ENCODE measurements around the gene ZBTB43. TPM values are rescaled to one million over a fixed set of nuclear protein-coding genes. Genes with fewer than 3 reads are reported as not detected.
"Not testable (repeated sequence)": the region's sequence is repeated elsewhere in the genome, so short reads cannot be mapped to it uniquely, and the experiment has no call there.

The ZBTB43 gene
- total RNA-seq, 1 donor from 2014 or later: 15.5 TPM

GRCh38 chr9:126783949-126784348 is 20.9 kb upstream of the ZBTB43 start:
- no peak for TF ChIP-seq POLR2A (IDR thresholded peaks at IDR 0.05)
- TF ChIP-seq POLR2AphosphoS5 (IDR thresholded peaks at IDR 0.05; ENCODE audit: insufficient read depth in 1 of 2, low read depth in 1 of 2): no peak
- no peak for TF ChIP-seq CTCF (IDR thresholded peaks at IDR 0.05)
- Histone ChIP-seq H3K36me3 (no peaks in the 10 kb centered on the region), H3K9me3 (no peaks in the 10 kb centered on the region), H3K4me1 (no peaks in the 10 kb centered on the region), H3K27ac (no peak overlapping the region), H3K27me3 (no peaks in the 10 kb centered on the region), H3K4me3 (no peak overlapping the region)
- no peak for DNase-seq (ENCODE audit: extremely low spot score in 2 of 2)
- intact Hi-C loops (cut with DNase I): loop anchor here (5.0 kb wide), 2 partner anchors 82 to 1658 kb away; no protein-coding TSS in a partner anchor

GRCh38 chr9:126784401-126784800 is 20.4 kb upstream of the ZBTB43 start:
- Histone ChIP-seq H3K36me3 (no peaks in the 10 kb centered on the region), H3K27me3 (no peaks in the 10 kb centered on the region), H3K4me1 (no peaks in the 10 kb centered on the region), H3K4me3 (no peak overlapping the region), H3K9me3 (no peaks in the 10 kb centered on the region), H3K27ac (no peak overlapping the region)
- TF ChIP-seq POLR2A (IDR thresholded peaks at IDR 0.05): no peak
- TF ChIP-seq CTCF (IDR thresholded peaks at IDR 0.05): no peak
- no peak for TF ChIP-seq POLR2AphosphoS5 (IDR thresholded peaks at IDR 0.05; ENCODE audit: insufficient read depth in 1 of 2, low read depth in 1 of 2)
- no peak for DNase-seq (ENCODE audit: extremely low spot score in 2 of 2)
- intact Hi-C loops (cut with DNase I): loop anchor here (5.0 kb wide), 2 partner anchors 82 to 1658 kb away; no protein-coding TSS in a partner anchor

- H3K9me3 ChIP-seq; H3K27me3 ChIP-seq; H3K4me1 ChIP-seq; DNase-seq (ENCODE audit: extremely low spot score in 2 of 2); H3K27ac ChIP-seq; H3K4me3 ChIP-seq; H3K36me3 ChIP-seq: not testable (repeated sequence)
- intact Hi-C loops (cut with DNase I): loop anchor here (5.0 kb wide), 2 partner anchors 83 to 1657 kb away; no protein-coding TSS in a partner anchor
These were observed 20.0 kb upstream of the ZBTB43 start for GRCh38 chr9:126784841-126785240.

- TF ChIP-seq POLR2A (IDR thresholded peaks at IDR 0.05) (no peak), CTCF (IDR thresholded peaks at IDR 0.05) (no peak), POLR2AphosphoS5 (IDR thresholded peaks at IDR 0.05; ENCODE audit: insufficient read depth in 1 of 2, low read depth in 1 of 2) (no peak)
- no peaks in the 10 kb centered on the region for H3K36me3 ChIP-seq
- no peak overlapping the region for H3K27ac ChIP-seq
- intact Hi-C loops (cut with DNase I): no loop called here
- no peaks in the 10 kb centered on the region for H3K9me3 ChIP-seq
- H3K27me3 ChIP-seq: no peaks in the 10 kb centered on the region
- H3K4me1 ChIP-seq: no peaks in the 10 kb centered on the region
- H3K4me3 ChIP-seq: no peak overlapping the region
- no peak for DNase-seq (ENCODE audit: extremely low spot score in 2 of 2)
These were observed 16.8 kb upstream of the ZBTB43 start for GRCh38 chr9:126788046-126788445.

DNA sequence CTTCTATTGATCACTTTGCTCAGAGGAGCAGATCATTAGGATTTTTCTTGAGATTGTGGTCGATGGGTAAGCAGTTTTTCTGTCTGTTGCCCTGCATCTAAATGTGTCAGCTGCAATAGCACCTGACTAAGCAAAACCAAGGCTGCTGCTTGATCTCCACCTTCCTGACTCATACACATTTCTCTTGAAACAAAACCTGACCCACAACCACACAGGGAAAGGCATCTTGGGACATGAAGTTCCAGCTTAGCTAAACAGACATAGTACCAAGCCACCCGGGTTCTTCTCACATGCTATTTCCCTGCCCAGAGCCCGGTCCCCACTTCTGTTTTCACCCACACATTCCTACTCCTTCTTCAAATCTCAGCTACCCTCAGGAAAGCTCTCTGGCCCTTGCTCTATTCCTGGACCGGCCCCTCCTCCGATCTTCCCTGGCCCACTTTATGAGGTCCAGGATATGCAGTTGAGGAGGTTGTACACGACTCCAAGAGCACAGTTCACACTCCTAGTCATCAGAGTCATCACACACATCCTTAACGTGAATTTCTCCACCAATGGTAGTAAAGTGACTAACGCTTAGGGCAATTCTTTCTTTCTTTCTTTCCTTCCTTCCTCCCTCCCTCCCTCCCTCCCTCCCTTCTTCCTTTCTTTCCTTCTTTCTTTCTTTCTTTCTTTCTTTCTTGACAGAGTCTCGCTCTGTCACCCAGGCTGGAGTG is 16.0 kb upstream of the ZBTB43 start:
- H3K36me3 ChIP-seq: no peaks in the 10 kb centered on the region
- no peaks in the 10 kb centered on the region for H3K27me3 ChIP-seq
- no peak overlapping the region for H3K4me3 ChIP-seq
- DNase-seq (ENCODE audit: extremely low spot score in 2 of 2): no peak
- H3K9me3 ChIP-seq: no peaks in the 10 kb centered on the region
- intact Hi-C loops (cut with DNase I): no loop called here
- TF ChIP-seq POLR2A (IDR thresholded peaks at IDR 0.05): no peak
- no peak for TF ChIP-seq CTCF (IDR thresholded peaks at IDR 0.05)
- peak in 1 of 2 donors; percentile 68 for TF ChIP-seq POLR2AphosphoS5 (IDR thresholded peaks at IDR 0.05; ENCODE audit: insufficient read depth in 1 of 2, low read depth in 1 of 2)
- H3K4me1 ChIP-seq: no peaks in the 10 kb centered on the region
- H3K27ac ChIP-seq: no peak overlapping the region

All from vagina (tissue), 2 donors.